CD14-positive monocyte (primary cell): Measurements from ENCODE around the gene BICRAL. TPM values are rescaled to one million over a fixed set of nuclear protein-coding genes. Genes with fewer than 3 reads are reported as not detected.
"Not testable (repeated sequence)": the region's sequence is repeated elsewhere in the genome, so short reads cannot be mapped to it uniquely, and the experiment has no call there.

Experiments used
- DNase-seq, 3 donors: peaks; one replicate each; pipeline ENCODE4 v3.0.0-alpha.2; 2011 to 2022
- H2AFZ ChIP-seq: 2 replicates; pipeline ENCODE4 v1.6.0; 2012; ENCODE audit warnings: mild to moderate bottlenecking, low read depth, low read length, inconsistent platforms; ENCODE audit not compliant: insufficient read depth, poor library complexity, severe bottlenecking
- H3K27ac ChIP-seq, 2 donors: 1 replicate in 1 of 2; 2 replicates in 1 of 2; pipeline ENCODE4 v1.5.1; 2012 to 2013; ENCODE audit warnings: low read length in 2 of 2, control low read depth in 1 of 2, inconsistent platforms in 1 of 2, low read depth in 1 of 2, mild to moderate bottlenecking in 1 of 2
- H3K27me3 ChIP-seq, 2 donors: one replicate each; pipeline versions ENCODE4 v1.6.0 to v1.6.1; 2011 to 2013; ENCODE audit warnings: low read length in 2 of 2; ENCODE audit not compliant: control insufficient read depth in 2 of 2, insufficient read depth in 2 of 2
- H3K36me3 ChIP-seq, 2 donors: replicated peaks in 1 of 2; 1 replicate in 1 of 2; 2 replicates in 1 of 2; pipeline versions ENCODE4 v1.5.1 to v1.6.1; 2012 to 2013; ENCODE audit warnings: low read length in 2 of 2, control low read depth in 1 of 2, inconsistent platforms in 1 of 2, mild to moderate bottlenecking in 1 of 2; ENCODE audit not compliant: insufficient read depth in 2 of 2, control insufficient read depth in 1 of 2
- H3K4me1 ChIP-seq, 2 donors: 1 replicate in 1 of 2; 2 replicates in 1 of 2; pipeline versions ENCODE4 v1.5.1 to v1.6.1; 2012 to 2013; ENCODE audit warnings: low read length in 2 of 2, control low read depth in 1 of 2, inconsistent platforms in 1 of 2, mild to moderate bottlenecking in 1 of 2, moderate library complexity in 1 of 2; ENCODE audit not compliant: insufficient read depth in 2 of 2, control insufficient read depth in 1 of 2
- H3K4me2 ChIP-seq: replicated peaks from 2 replicates; pipeline ENCODE3; 2012; ENCODE audit warnings: low read length, moderate library complexity, mild to moderate bottlenecking; ENCODE audit not compliant: poor library complexity, severe bottlenecking; ENCODE audit errors: extremely low read depth
- H3K4me3 ChIP-seq, 3 experiments: fragments of 200-600 bp in 1 of 3; sonication (generic) in 1 of 3; replicated peaks in 1 of 3; 1 replicate in 2 of 3; 2 replicates in 1 of 3; pipeline ENCODE4 v1.5.1; 2011 to 2013; ENCODE audit warnings: low read length in 3 of 3, mild to moderate bottlenecking in 3 of 3, control low read depth in 2 of 3, low read depth in 2 of 3, inconsistent platforms in 1 of 3, moderate library complexity in 1 of 3
- H3K79me2 ChIP-seq: 2 replicates; pipeline ENCODE4 v1.6.0; 2012; ENCODE audit warnings: mild to moderate bottlenecking, control low read depth, inconsistent platforms, low read length, moderate library complexity; ENCODE audit not compliant: insufficient read depth
- H3K9ac ChIP-seq: 2 replicates; pipeline ENCODE4 v1.6.0; 2017; ENCODE audit warnings: low read length, mild to moderate bottlenecking; ENCODE audit not compliant: insufficient read depth, poor library complexity, severe bottlenecking
- H3K9me3 ChIP-seq, 2 donors: replicated peaks in 1 of 2; 1 replicate in 1 of 2; 2 replicates in 1 of 2; pipeline versions ENCODE4 v1.5.1 to v1.6.1; 2012 to 2013; ENCODE audit warnings: low read length in 2 of 2, control low read depth in 1 of 2; ENCODE audit not compliant: control insufficient read depth in 1 of 2, insufficient read depth in 1 of 2
- H4K20me1 ChIP-seq: 2 replicates; pipeline ENCODE4 v1.6.0; 2012; ENCODE audit warnings: mild to moderate bottlenecking, low read length, control low read depth, moderate library complexity; ENCODE audit not compliant: insufficient read depth
- H3K27ac Mint-ChIP-seq, 7 donors: one replicate each; pipeline ENCODE4 v1.8.0; 2020; ENCODE audit warnings: mild to moderate bottlenecking in 7 of 7, mixed read lengths in 7 of 7, moderate library complexity in 6 of 7, inconsistent platforms in 2 of 7
- H3K27me3 Mint-ChIP-seq, 3 donors: one replicate each; pipeline ENCODE4 v1.8.0; 2021 to 2022; ENCODE audit warnings: low read depth in 3 of 3, mild to moderate bottlenecking in 3 of 3, mixed read lengths in 3 of 3, moderate library complexity in 3 of 3, inconsistent platforms in 1 of 3
- H3K36me3 Mint-ChIP-seq, 2 donors: one replicate each; pipeline ENCODE4 v1.8.0; 2020; ENCODE audit warnings: mixed read lengths in 2 of 2, inconsistent platforms in 1 of 2, mild to moderate bottlenecking in 1 of 2
- H3K4me1 Mint-ChIP-seq: one replicate; pipeline ENCODE4 v1.8.0; 2020; ENCODE audit warnings: mild to moderate bottlenecking, mixed read lengths
- H3K4me3 Mint-ChIP-seq, 2 donors: one replicate each; pipeline ENCODE4 v1.8.0; 2020; ENCODE audit warnings: mild to moderate bottlenecking in 2 of 2, mixed read lengths in 2 of 2, moderate library complexity in 1 of 2
- H3K9me3 Mint-ChIP-seq, 7 donors: one replicate each; pipeline ENCODE4 v1.8.0; 2020 to 2022; ENCODE audit warnings: mixed read lengths in 7 of 7, mild to moderate bottlenecking in 6 of 7, moderate library complexity in 6 of 7, inconsistent platforms in 2 of 7
- CTCF ChIP-seq: fragments of 200-600 bp; IDR thresholded peaks from one replicate; pipeline ENCODE4 v1.8.0; 2022; ENCODE audit warnings: antibody characterized with exemption, mild to moderate bottlenecking
- WGBS: methylation state at CpG from one replicate; pipeline ENCODE4 v1.1.5; 2013; ENCODE audit warnings: missing lambda C conversion rate; ENCODE audit not compliant: insufficient coverage; 5-methylcytosine and 5-hydroxymethylcytosine counted together
- intact Hi-C, 2 donors: fragments of 100-400 bp; cut with micrococcal nuclease; formaldehyde crosslinking; loops; one replicate each; pipeline versions ENCODE4 v1.15.0 to v1.15.1; 2023
- polyA minus RNA-seq: library from RNA; depleted of rRNA, polyadenylated mRNA; stranded (reverse); fragments of >200 nt; gene quantifications from 2 replicates; pipeline ENCODE4 v1.2.3, GENCODE V29; 2012
- polyA plus RNA-seq, 3 donors: library from polyadenylated mRNA; depleted of rRNA in 1 of 3; unstranded in 2 of 3; stranded (reverse) in 1 of 3; fragments of 300-500 nt in 2 of 3; fragments of >200 nt in 1 of 3; fragmentation: Illumina TruSeq in 2 of 3; gene quantifications; 1 replicate in 2 of 3; 2 replicates in 1 of 3; pipeline ENCODE4 v1.2.3, GENCODE V29; 2012 to 2021
- total RNA-seq, 12 experiments: library from RNA in 1 of 12; stranded (reverse) in 1 of 12; fragments of 120-200 nt in 1 of 12; gene quantifications; one replicate each; pipeline ENCODE4 v1.2.4 and lab custom pipeline; 2013 to 2026; ENCODE audit warnings: mixed read lengths in 6 of 12, inconsistent platforms in 1 of 12

BICRAL gene
- total RNA-seq (2013): 12.0 TPM
- polyA plus RNA-seq (10 to 100 TPM in 1 of 3 donors, 1 to 10 TPM in 2; 1.6 to 14.6 (median 2.2) TPM), polyA minus RNA-seq (11.1 and 17.2 TPM in 2 replicates), total RNA-seq (lab: John Stamatoyannopoulos, UW) (8.9 to 42.2 (median 24.4) reads per million in 11 experiments)

GRCh38 chr6:42781796-42782688 lies at the start of gene BICRAL:
Gene BICRAL, plus strand, starts transcription at chr6:42782052. Its CDS starts 39,971 bp downstream, at chr6:42822023.
- peak within 1 kb of the TSS; percentile 88 to 96 for H3K4me3 Mint-ChIP-seq
- peaks cover 0 to 2% (median 0%) of the 10 kb centered on the region in 7 donors for H3K9me3 Mint-ChIP-seq

GRCh38 chr6:42733867-42734481 lies 47.9 kb upstream of the BICRAL start:
- H3K27ac Mint-ChIP-seq, H3K4me1 Mint-ChIP-seq, H3K79me2 ChIP-seq, H3K36me3 ChIP-seq, H3K4me3 ChIP-seq, H2AFZ ChIP-seq, H3K4me3 Mint-ChIP-seq, DNase-seq, H3K36me3 Mint-ChIP-seq, H3K9ac ChIP-seq, intact Hi-C loops, H4K20me1 ChIP-seq, H3K9me3 ChIP-seq, H3K27me3 ChIP-seq, H3K27me3 Mint-ChIP-seq, H3K27ac ChIP-seq, H3K4me2 ChIP-seq, H3K4me1 ChIP-seq: not testable (repeated sequence)
- WGBS: 100% methylated on average over 3 of the region's 13 CpGs
- peaks cover 0 to 12% (median 4%) of the 10 kb centered on the region in 7 donors for H3K9me3 Mint-ChIP-seq

More at GRCh38 chr6:42781796-42782688, at the start of gene BICRAL:
- Histone ChIP-seq H3K9me3 (no peaks in the 10 kb centered on the region), H3K27ac (peak within 1 kb of the TSS; percentile 95 to 97), H3K4me2 (peak within 1 kb of the TSS; percentile 85), H2AFZ (peak within 1 kb of the TSS; percentile 57), H3K36me3 (no peaks in the 10 kb centered on the region), H3K4me3 (peak within 1 kb of the TSS; percentile 90 to 99 (median 97)), H3K79me2 (peaks cover 54% of the 10 kb centered on the region), H3K4me1 (peaks cover 27 to 43% of the 10 kb centered on the region in 2 donors), H3K27me3 (no peaks in the 10 kb centered on the region), H4K20me1 (peaks cover 10% of the 10 kb centered on the region), H3K9ac (peak within 1 kb of the TSS; percentile 99)
- peak; percentile 59 to 83 (median 69) for DNase-seq
- Mint-ChIP-seq H3K27ac (peak within 1 kb of the TSS in 6 of 7 donors; percentile 94 to 99 (median 98)), H3K27me3 (no peaks in the 10 kb centered on the region), H3K36me3 (no peaks in the 10 kb centered on the region), H3K4me1 (peaks cover 17% of the 10 kb centered on the region)
- no peak for TF ChIP-seq CTCF
- WGBS: under 1% methylated on average over 38 of the region's 70 CpGs
- intact Hi-C loops: loop anchor here (2.0 to 10.0 kb wide), 2 partner anchors 35 to 57 kb away; partner anchors contain the start of genes TBCC (in 2 of the 2) and PRPH2 (in 1 of the 2)
